ENCODE measurements around the gene KYAT1. TPM values are rescaled to one million over a fixed set of nuclear protein-coding genes. Genes with fewer than 3 reads are reported as not detected.
"Not testable (repeated sequence)": the region's sequence is repeated elsewhere in the genome, so short reads cannot be mapped to it uniquely, and the experiment has no call there.

The KYAT1 gene
- total RNA-seq, 1 experiment from 2014 or later: 14.6 TPM

- TF ChIP-seq, protein P1, sequence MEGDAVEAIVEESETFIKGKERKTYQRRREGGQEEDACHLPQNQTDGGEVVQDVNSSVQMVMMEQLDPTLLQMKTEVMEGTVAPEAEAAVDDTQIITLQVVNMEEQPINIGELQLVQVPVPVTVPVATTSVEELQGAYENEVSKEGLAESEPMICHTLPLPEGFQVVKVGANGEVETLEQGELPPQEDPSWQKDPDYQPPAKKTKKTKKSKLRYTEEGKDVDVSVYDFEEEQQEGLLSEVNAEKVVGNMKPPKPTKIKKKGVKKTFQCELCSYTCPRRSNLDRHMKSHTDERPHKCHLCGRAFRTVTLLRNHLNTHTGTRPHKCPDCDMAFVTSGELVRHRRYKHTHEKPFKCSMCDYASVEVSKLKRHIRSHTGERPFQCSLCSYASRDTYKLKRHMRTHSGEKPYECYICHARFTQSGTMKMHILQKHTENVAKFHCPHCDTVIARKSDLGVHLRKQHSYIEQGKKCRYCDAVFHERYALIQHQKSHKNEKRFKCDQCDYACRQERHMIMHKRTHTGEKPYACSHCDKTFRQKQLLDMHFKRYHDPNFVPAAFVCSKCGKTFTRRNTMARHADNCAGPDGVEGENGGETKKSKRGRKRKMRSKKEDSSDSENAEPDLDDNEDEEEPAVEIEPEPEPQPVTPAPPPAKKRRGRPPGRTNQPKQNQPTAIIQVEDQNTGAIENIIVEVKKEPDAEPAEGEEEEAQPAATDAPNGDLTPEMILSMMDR (conservative IDR thresholded peaks at IDR 0.05): no peak
- Mint-ChIP-seq H3K27ac (no peak overlapping the region), H3K4me1 (no peaks in the 10 kb centered on the region), H3K9me3 (no peaks in the 10 kb centered on the region), H3K27me3 (ENCODE audit: low read depth) (no peaks in the 10 kb centered on the region), H3K36me3 (ENCODE audit: insufficient read depth in 1 of 3, low read depth in 3 of 3) (peaks cover 4 to 64% (median 40%) of the 10 kb centered on the region in 3 experiments; a peak in 6 of 7 replicates), H3K4me3 (no peak overlapping the region)
- H4K8ac ChIP-seq (replicated peaks; ENCODE audit: insufficient read length, low read depth, low read length): no peak overlapping the region
- no peak overlapping the region for H2BK15ac ChIP-seq (ENCODE audit: low read depth, low read length)
- H3K4me2 ChIP-seq (ENCODE audit: insufficient read depth, insufficient read length, low read length): no peak overlapping the region
- no peak overlapping the region for H4K5ac ChIP-seq (ENCODE audit: insufficient read length, low read depth, low read length)
- H4K20me1 ChIP-seq (ENCODE audit: control insufficient read depth, insufficient read depth, insufficient read length): no peaks in the 10 kb centered on the region
- H2BK5ac ChIP-seq (ENCODE audit: insufficient read length, low read length): no peak overlapping the region
- H3T11ph ChIP-seq (ENCODE audit: low read length): no peak overlapping the region
- no peak overlapping the region for H2BK12ac ChIP-seq (ENCODE audit: insufficient read length, low read depth, low read length)
- DNase-seq: no peak
- H2BK20ac ChIP-seq (ENCODE audit: low read depth, low read length, poor library complexity, severe bottlenecking): no peak overlapping the region
- H3K79me2 ChIP-seq (ENCODE audit: insufficient read depth, low read length): no peaks in the 10 kb centered on the region
- H3K27me3 ChIP-seq (ENCODE audit: insufficient read depth, low read length): no peaks in the 10 kb centered on the region
- no peak overlapping the region for H3K56ac ChIP-seq (ENCODE audit: insufficient read length, low read depth, low read length)
- no peaks in the 10 kb centered on the region for H3K4me1 ChIP-seq (ENCODE audit: insufficient read depth, low read length)
- H3K23ac ChIP-seq (ENCODE audit: insufficient read length, low read depth, low read length): no peak overlapping the region
- H3K4ac ChIP-seq (ENCODE audit: low read depth, low read length): no peak overlapping the region
- no peak overlapping the region for H3K14ac ChIP-seq (ENCODE audit: insufficient read depth, low read length)
- H3K9ac ChIP-seq (ENCODE audit: extremely low read depth, insufficient read length, low read length): no peak overlapping the region
- H2AK5ac ChIP-seq (ENCODE audit: insufficient read length, low read length): no peak overlapping the region
- H2AFZ ChIP-seq (ENCODE audit: low read length): no peak overlapping the region
- H3K27ac ChIP-seq (ENCODE audit: insufficient read length, low read depth, low read length): no peak overlapping the region
- H2BK120ac ChIP-seq (ENCODE audit: low read depth, low read length, poor library complexity, severe bottlenecking): no peak overlapping the region
- no peaks in the 10 kb centered on the region for H3K79me1 ChIP-seq (ENCODE audit: insufficient read depth, low read depth, low read length, poor library complexity, severe bottlenecking)
- H3K9me3 ChIP-seq (ENCODE audit: control insufficient read depth, low read depth, low read length): no peaks in the 10 kb centered on the region
- no CpG with 5 or more reads among the region's 8 CpGs for WGBS (ENCODE audit: extremely low coverage, insufficient read length, low lambda C conversion rate)
- H4K91ac ChIP-seq (ENCODE audit: insufficient read length, low read depth, low read length): no peak overlapping the region
- no peaks in the 10 kb centered on the region for H3K23me2 ChIP-seq (ENCODE audit: insufficient read length, low read depth, low read length, poor library complexity, severe bottlenecking)
- no peak overlapping the region for H3K18ac ChIP-seq (ENCODE audit: insufficient read length, low read depth, low read length)
These were observed 82.9 kb downstream of the KYAT1 start for GRCh38 chr9:128798896-128799295.

DNA sequence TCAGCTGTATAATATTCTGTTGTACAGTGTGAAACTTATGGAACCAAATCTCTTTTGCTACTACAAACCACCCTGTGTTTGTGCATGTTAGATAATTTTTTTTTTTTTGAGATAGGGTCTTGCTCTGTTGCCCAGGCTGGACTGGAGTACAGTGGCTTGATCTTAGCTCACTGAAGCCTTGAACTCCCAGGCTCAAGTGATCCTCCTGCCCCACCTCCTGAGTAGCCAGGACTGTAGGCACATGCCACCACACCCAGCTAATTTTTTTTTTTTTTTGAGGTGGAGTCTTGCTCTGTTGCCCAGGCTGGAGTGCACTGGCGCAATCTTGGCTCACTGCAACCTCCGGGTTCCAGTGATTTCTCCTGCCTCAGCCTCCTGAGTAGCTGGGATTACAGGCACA is 86.8 kb downstream of the KYAT1 start:
- not testable (repeated sequence) for H3K4me2 ChIP-seq (ENCODE audit: insufficient read depth, insufficient read length, low read length); H4K8ac ChIP-seq (replicated peaks; ENCODE audit: insufficient read length, low read depth, low read length); H3K27ac ChIP-seq (ENCODE audit: insufficient read length, low read depth, low read length); H2BK15ac ChIP-seq (ENCODE audit: low read depth, low read length); H3K23ac ChIP-seq (ENCODE audit: insufficient read length, low read depth, low read length); H3K4ac ChIP-seq (ENCODE audit: low read depth, low read length); H3K9me3 ChIP-seq (ENCODE audit: control insufficient read depth, low read depth, low read length); H3K27me3 ChIP-seq (ENCODE audit: insufficient read depth, low read length); H3K4me3 Mint-ChIP-seq; H4K20me1 ChIP-seq (ENCODE audit: control insufficient read depth, insufficient read depth, insufficient read length); H4K5ac ChIP-seq (ENCODE audit: insufficient read length, low read depth, low read length); H3K14ac ChIP-seq (ENCODE audit: insufficient read depth, low read length); H3K23me2 ChIP-seq (ENCODE audit: insufficient read length, low read depth, low read length, poor library complexity, severe bottlenecking); H2BK120ac ChIP-seq (ENCODE audit: low read depth, low read length, poor library complexity, severe bottlenecking); H3K27ac Mint-ChIP-seq; H2BK12ac ChIP-seq (ENCODE audit: insufficient read length, low read depth, low read length); H3K9me3 Mint-ChIP-seq; H3K27me3 Mint-ChIP-seq (ENCODE audit: low read depth); H3K18ac ChIP-seq (ENCODE audit: insufficient read length, low read depth, low read length); H3K9ac ChIP-seq (ENCODE audit: extremely low read depth, insufficient read length, low read length); H2AFZ ChIP-seq (ENCODE audit: low read length); H3K79me2 ChIP-seq (ENCODE audit: insufficient read depth, low read length); H3T11ph ChIP-seq (ENCODE audit: low read length); H2BK5ac ChIP-seq (ENCODE audit: insufficient read length, low read length); H3K4me1 Mint-ChIP-seq; H3K56ac ChIP-seq (ENCODE audit: insufficient read length, low read depth, low read length); H3K4me1 ChIP-seq (ENCODE audit: insufficient read depth, low read length); DNase-seq; H3K79me1 ChIP-seq (ENCODE audit: insufficient read depth, low read depth, low read length, poor library complexity, severe bottlenecking); H2BK20ac ChIP-seq (ENCODE audit: low read depth, low read length, poor library complexity, severe bottlenecking); H4K91ac ChIP-seq (ENCODE audit: insufficient read length, low read depth, low read length); H2AK5ac ChIP-seq (ENCODE audit: insufficient read length, low read length)
- peaks cover 5 to 59% (median 39%) of the 10 kb centered on the region in 3 experiments; a peak in 6 of 7 replicates for H3K36me3 Mint-ChIP-seq (ENCODE audit: insufficient read depth in 1 of 3, low read depth in 3 of 3)
- WGBS (ENCODE audit: extremely low coverage, insufficient read length, low lambda C conversion rate): no CpG with 5 or more reads among the region's 2 CpGs
